WTC11 (cell line): ENCODE results near the gene VPS52. TPM values are rescaled to one million over a fixed set of nuclear protein-coding genes. Genes with fewer than 3 reads are reported as not detected.

Experiments used
- ATAC-seq: fragments of 200-7000 bp; cut with Tn5 transposase; 2 replicates; pipeline ENCODE4 v1.10.0; 2021; ENCODE audit warnings: mild to moderate bottlenecking, moderate library complexity
- CTCF ChIA-PET: fragments of 300-600 bp; sonication (Branson Sonifier 250); formaldehyde crosslinking; loops from one replicate; lab custom pipeline; 2021; ENCODE audit warnings: antibody characterized with exemption; lab: Charles Lee
- POLR2A ChIA-PET: fragments of 350-600 bp; sonication (Branson Sonifier 250); formaldehyde crosslinking; loops from one replicate; lab custom pipeline; 2021; ENCODE audit warnings: antibody characterized with exemption; lab: Charles Lee
- DNase-seq: peaks from one replicate; pipeline ENCODE4 v3.0.0; 2021; ENCODE audit warnings: low spot score
- H3K27ac Mint-ChIP-seq: 2 replicates; pipeline ENCODE4 v1.8.0; 2021; ENCODE audit warnings: mixed read lengths
- H3K27me3 Mint-ChIP-seq: 2 replicates; pipeline ENCODE4 v1.8.0; 2021; ENCODE audit warnings: low read depth, mild to moderate bottlenecking, moderate library complexity, mixed read lengths
- H3K36me3 Mint-ChIP-seq: 2 replicates; pipeline ENCODE4 v1.8.0; 2021; ENCODE audit warnings: mixed read lengths
- H3K4me1 Mint-ChIP-seq: 2 replicates; pipeline ENCODE4 v1.8.0; 2022; ENCODE audit warnings: mixed read lengths
- H3K4me3 Mint-ChIP-seq: 2 replicates; pipeline ENCODE4 v1.8.0; 2021; ENCODE audit warnings: mild to moderate bottlenecking, moderate library complexity, mixed read lengths
- H3K9me3 Mint-ChIP-seq: 2 replicates; pipeline ENCODE4 v1.8.0; 2021; ENCODE audit warnings: mixed read lengths
- AFF4 ChIP-seq: sonication (generic); formaldehyde crosslinking; IDR thresholded peaks from 2 replicates; pipeline ENCODE4 v1.8.1; 2023; ENCODE audit warnings: mild to moderate bottlenecking, missing genetic modification reagents, borderline replicate concordance
- AR ChIP-seq: fragments of 250-450 bp; sonication (Bioruptor Pico); IDR thresholded peaks from 2 replicates; pipeline ENCODE4 v1.9.0; 2021; ENCODE audit warnings: mild to moderate bottlenecking
- ATF1 ChIP-seq: sonication (generic); formaldehyde crosslinking; IDR thresholded peaks from 2 replicates; pipeline ENCODE4 v1.8.1; 2023; ENCODE audit warnings: mild to moderate bottlenecking, moderate library complexity, missing genetic modification reagents
- ATF2 ChIP-seq: sonication (generic); formaldehyde crosslinking; IDR thresholded peaks from 2 replicates; pipeline ENCODE4 v1.8.1; 2022; ENCODE audit warnings: low read depth, missing genetic modification reagents, borderline replicate concordance
- CREB1 ChIP-seq: sonication (generic); formaldehyde crosslinking; IDR thresholded peaks from 2 replicates; pipeline ENCODE4 v1.8.0; 2023; ENCODE audit warnings: mild to moderate bottlenecking, missing genetic modification reagents
- EMX1 ChIP-seq: fragments of 250-450 bp; sonication (Bioruptor Pico); IDR thresholded peaks from 2 replicates; pipeline ENCODE4 v1.8.0; 2021; ENCODE audit warnings: mild to moderate bottlenecking
- FOXP4 ChIP-seq: sonication (generic); formaldehyde crosslinking; IDR thresholded peaks from 2 replicates; pipeline ENCODE4 v1.8.0; 2022; ENCODE audit warnings: mild to moderate bottlenecking, missing genetic modification reagents
- HMGXB4 ChIP-seq: sonication (generic); formaldehyde crosslinking; IDR thresholded peaks from 2 replicates; pipeline ENCODE4 v1.8.1; 2023; ENCODE audit warnings: mild to moderate bottlenecking, moderate library complexity, missing genetic modification reagents
- IRF2 ChIP-seq: sonication (generic); formaldehyde crosslinking; IDR thresholded peaks from 2 replicates; pipeline ENCODE4 v1.8.0; 2022; ENCODE audit warnings: low read depth, missing genetic modification reagents, borderline replicate concordance
- JAZF1 ChIP-seq: fragments of 250-450 bp; sonication (Bioruptor Pico); IDR thresholded peaks from 2 replicates; pipeline ENCODE4 v1.9.0; 2021; ENCODE audit warnings: moderate library complexity, mild to moderate bottlenecking, inconsistent platforms
- MAX ChIP-seq: sonication (generic); formaldehyde crosslinking; IDR thresholded peaks from 2 replicates; pipeline ENCODE4 v1.8.0; 2022; ENCODE audit warnings: mild to moderate bottlenecking, missing genetic modification reagents
- MYBL2 ChIP-seq: sonication (generic); formaldehyde crosslinking; IDR thresholded peaks from 2 replicates; pipeline ENCODE4 v1.8.1; 2023; ENCODE audit warnings: mild to moderate bottlenecking, moderate library complexity, missing genetic modification reagents
- NFATC4 ChIP-seq: fragments of 250-450 bp; sonication (Bioruptor Pico); IDR thresholded peaks from 2 replicates; pipeline ENCODE4 v1.9.0; 2021; ENCODE audit warnings: mild to moderate bottlenecking
- PREB ChIP-seq: sonication (generic); formaldehyde crosslinking; IDR thresholded peaks from 2 replicates; pipeline ENCODE4 v1.8.1; 2022; ENCODE audit warnings: mild to moderate bottlenecking, missing genetic modification reagents, moderate library complexity, borderline replicate concordance
- TEAD1 ChIP-seq: sonication (generic); formaldehyde crosslinking; IDR thresholded peaks from 2 replicates; pipeline ENCODE4 v1.8.0; 2022; ENCODE audit warnings: mild to moderate bottlenecking, missing genetic modification reagents
- TP53 ChIP-seq: sonication (generic); formaldehyde crosslinking; IDR thresholded peaks from 2 replicates; pipeline ENCODE4 v1.8.1; 2023; ENCODE audit warnings: mild to moderate bottlenecking, missing genetic modification reagents
- ZSCAN18 ChIP-seq: fragments of 250-450 bp; sonication (Bioruptor Pico); IDR thresholded peaks from 2 replicates; pipeline ENCODE4 v2.1.2; 2022; ENCODE audit warnings: mild to moderate bottlenecking, moderate library complexity
- total RNA-seq: library from RNA; stranded (reverse); gene quantifications from 3 replicates; pipeline ENCODE4 v1.2.3, GENCODE V29; 2021

Gene VPS52
- total RNA-seq, 1 experiment from 2014 or later: 46.8 TPM

GRCh38 chr6:33208091-33208967, 63.3 kb downstream of the VPS52 start, which contains the start of gene RING1 (continued):
- TF ChIP-seq PREB (CRISPR knock-in tag) (no peak), AFF4 (CRISPR knock-in tag) (no peak), AR (CRISPR knock-in tag) (no peak), MAX (CRISPR knock-in tag) (no peak), MYBL2 (CRISPR knock-in tag) (peak; percentile 64; the same call in 1 of the 2 replicates), FOXP4 (peak; percentile 53), ATF2 (CRISPR knock-in tag) (no peak), ZSCAN18 (CRISPR knock-in tag) (no peak)

- H3K27me3 Mint-ChIP-seq: peaks cover 36% of the 10 kb centered on the region
- CTCF ChIA-PET: interaction anchor here (1.0 to 5.7 kb wide), 5 partner anchors 14 to 223 kb away, joined by 4 to 83 read pairs (median 4); no protein-coding TSS in a partner anchor
- no peak for ATAC-seq
- peak overlapping the region; percentile 90 for H3K4me3 Mint-ChIP-seq
- peaks cover 24% of the 10 kb centered on the region for H3K36me3 Mint-ChIP-seq
- no peaks in the 10 kb centered on the region for H3K9me3 Mint-ChIP-seq
- peaks cover 49% of the 10 kb centered on the region for H3K4me1 Mint-ChIP-seq
- POLR2A ChIA-PET: interaction anchor here (1.1 to 1.8 kb wide), 3 partner anchors 8 to 236 kb away, joined by 5 to 6 read pairs (median 6); partner anchors contain the start of genes RPS18 and VPS52
- DNase-seq: peak; percentile 46
- H3K27ac Mint-ChIP-seq: peak overlapping the region; percentile 45; the same call in 1 of the 2 replicates
- TF ChIP-seq JAZF1 (no peak), HMGXB4 (CRISPR knock-in tag) (no peak), ATF1 (CRISPR knock-in tag) (no peak), TEAD1 (CRISPR knock-in tag) (no peak), EMX1 (CRISPR knock-in tag) (no peak), NFATC4 (CRISPR knock-in tag) (no peak), TP53 (CRISPR knock-in tag) (no peak), IRF2 (CRISPR knock-in tag) (no peak), CREB1 (CRISPR knock-in tag) (no peak)
Measured at GRCh38 chr6:33207552-33208090, 64.1 kb downstream of the VPS52 start.
